Measurements from ENCODE around the gene RPL19.

Gene RPL19

DNA sequence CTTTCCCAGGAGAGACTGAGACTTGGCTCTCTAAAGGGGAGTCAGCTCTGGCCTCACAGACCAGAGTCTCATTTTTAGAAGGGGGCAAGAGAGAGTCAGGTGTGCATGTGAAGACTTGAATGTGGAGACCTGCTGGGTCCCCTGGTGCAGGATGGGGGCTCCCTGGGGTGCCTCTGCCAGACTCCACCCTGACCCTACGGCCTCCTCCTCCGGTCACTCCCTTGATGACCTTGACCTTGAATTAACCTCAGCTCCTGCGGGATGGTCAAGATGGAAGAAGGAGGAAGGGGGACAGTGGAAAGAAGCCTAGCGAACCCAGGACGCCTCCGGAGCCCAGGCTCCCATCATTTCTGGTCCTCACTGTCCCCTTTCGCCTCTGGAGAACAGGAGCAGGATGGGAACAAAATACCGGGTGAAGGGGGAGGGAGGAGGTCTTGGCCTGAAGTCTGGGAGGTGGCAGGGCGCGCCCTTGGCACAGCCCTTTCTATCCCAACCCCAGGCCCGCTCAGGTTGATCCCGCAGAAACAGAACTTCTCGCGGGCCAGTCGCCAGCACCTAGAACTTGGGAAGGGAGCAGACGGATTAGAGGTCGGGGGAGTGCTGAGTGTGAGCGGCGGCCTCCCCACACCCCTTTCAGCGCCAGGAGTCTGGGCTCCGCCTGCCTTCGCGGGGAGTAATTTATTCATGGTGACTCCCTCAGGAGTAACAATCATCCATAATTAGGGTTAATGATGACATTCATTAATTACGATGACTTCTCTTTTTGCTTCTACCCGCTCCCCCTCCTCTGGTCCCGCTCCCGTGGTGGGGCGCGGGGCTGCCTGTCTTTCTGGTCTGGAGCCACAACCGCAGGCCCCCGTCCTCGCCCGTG, 24.1 kb downstream of the RPL19 start:
- no peak for DNase-seq (ENCODE audit: low read depth, low spot score)

DNA sequence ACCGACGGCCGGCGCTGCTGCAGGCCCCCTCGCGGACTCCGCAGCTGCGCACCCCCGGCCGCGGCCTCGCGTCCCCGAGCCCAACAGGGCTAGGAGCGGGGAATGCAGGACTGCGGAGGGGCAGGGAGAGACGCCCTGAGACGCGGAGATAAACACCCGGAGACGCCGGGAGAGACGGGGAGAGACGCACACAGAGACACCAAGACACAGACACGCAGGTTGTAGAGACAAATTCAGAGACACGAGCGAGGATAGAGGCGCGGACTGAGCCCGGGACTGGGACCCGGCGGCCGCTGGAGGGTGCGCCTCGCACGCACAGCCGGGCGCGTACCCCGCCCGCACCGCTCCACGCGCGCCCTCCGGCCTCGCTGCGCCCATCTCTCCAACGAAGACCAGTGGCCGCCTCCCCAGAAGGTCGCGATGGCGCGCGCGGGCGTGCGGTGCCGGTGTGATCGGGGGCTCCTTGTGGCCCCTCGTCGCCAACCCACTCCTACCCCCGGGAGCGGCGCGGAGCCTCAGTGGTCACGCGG, 24.8 kb downstream of the RPL19 start:
- DNase-seq (ENCODE audit: low read depth, low spot score) = no peak

DNA sequence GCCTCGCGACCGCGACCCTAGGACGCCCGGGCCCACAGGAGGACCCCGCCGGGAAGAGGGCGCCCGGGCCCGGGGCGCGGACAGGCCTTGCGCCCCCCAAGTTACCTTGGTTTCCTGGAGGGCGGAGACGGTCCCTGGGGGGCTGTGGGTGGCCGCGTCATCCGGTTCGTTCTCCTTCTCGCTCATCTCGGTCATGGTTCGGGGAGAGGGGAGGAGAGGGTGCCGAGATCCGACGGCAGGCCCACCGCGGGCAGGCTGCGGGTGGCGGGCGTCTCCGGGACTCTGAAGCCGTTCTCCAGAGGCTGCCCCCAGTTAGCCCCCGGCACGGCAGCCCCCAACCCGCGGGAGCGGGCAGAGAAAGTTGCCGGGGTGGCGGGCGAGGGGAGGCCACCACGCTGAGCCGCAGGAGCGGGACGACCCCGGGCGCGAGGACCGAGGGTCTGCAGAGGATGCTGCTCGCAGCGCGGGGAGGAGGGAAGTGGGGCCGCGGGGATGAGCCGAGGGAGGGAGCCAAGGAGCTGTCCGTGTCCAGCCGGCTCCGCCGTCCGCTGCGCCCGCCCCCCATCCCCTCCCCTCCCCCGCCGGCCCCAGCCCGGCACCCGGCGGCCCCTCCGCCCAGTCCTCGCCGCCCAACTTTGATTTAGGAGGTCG, 25.4 kb downstream of the RPL19 start, which contains the start of gene STAC2:
STAC2 (minus strand) TSS at position 638 of the 651 bp plus-strand sequence; CDS start at position 195, 443 bp downstream.
- DNase-seq (ENCODE audit: low read depth, low spot score) = no peak

DNA sequence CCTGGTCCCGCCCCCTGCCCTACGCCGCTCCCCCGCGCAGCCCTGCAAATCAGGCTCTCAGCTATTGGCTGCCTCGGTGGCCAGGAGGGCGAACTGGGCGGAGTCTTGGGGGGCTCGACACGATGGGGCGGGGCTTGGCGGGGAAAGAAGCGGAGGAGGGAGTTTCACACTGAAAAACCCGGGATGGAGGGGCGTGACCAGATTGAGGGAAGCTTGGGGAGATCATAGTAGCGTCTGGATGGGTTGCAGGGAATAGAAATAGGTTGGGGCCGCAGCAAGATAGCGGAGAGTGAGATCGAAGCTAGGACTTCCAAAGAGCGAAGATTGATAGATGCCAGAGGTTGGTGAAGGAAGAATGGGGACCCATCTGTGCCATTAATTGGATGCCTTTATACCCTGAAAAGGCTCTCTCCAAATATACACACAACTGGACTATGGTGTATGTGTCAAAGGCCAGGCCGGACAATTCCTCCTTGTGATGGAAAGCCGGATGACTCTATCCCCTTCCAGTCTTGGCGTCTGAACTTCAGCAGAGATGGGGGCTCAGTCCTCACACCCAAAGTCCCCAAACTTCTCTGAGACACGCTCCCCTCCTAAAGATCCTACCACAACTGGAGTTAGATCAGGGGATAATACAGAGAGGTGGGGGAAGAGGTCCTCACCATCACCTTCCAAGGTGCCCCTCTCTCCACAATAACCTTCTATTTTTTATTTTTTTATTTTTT, 26.0 kb downstream of the RPL19 start:
- peak; percentile 46 for DNase-seq (ENCODE audit: low read depth, low spot score)

DNA sequence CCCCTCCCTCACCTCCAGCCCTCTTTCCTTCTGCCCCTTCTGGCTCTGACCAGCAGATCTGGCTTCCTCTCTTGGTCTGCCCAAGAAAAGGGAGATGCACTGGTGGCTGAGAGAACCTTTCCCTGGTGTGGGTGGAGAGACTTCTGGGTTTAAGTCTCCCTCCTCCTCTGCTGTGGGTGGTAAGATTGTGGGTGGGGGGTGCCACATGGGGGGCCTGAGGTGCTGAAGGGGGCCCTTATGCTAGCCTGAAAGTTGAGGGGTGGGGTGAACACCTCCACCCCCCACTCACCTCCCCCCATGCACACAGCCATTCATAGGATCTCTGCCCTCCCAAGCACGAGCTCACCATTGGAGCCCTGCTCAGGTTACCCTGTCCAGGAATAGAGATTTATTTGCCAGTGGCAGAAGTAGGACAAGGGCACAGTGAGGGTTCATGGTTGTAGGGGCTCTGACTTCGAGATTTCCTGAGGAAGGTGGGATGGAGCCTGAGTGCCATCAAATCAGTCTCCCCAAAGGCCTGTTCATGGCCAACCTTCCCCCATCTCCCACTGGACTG, 27.4 kb downstream of the RPL19 start:
- DNase-seq (ENCODE audit: low read depth, low spot score) = no peak

DNA sequence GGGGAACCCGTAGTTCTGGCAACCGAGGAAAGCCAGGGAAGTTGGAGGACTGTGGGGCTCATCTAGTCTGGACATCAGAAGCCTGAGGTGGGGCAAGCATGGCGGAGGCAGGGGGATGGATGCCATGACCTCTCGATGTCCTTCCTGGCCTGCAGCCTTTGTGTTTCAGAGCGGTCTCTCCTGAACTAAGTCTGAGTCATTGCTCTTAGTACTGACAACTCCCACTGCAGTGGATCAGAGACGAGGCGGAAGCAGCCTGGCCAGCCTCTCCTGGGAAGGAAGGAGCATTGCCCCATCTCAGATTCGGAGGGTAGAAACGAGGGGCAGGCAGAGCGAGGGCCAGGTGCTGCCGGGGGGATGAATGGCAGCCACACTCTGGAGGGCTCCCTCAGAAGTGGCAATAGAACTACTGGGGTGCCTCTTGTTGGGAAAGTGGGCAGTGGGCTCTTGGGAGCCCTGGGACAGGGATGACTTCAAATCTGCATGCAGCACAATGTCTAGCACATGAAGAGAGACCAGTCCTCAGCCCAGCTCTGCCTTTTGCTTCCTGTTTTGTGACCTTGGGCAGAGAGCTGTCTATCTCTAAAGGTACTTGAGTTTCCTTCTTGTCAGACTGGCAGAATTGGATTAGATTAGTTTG, 29.3 kb downstream of the RPL19 start:
- no peak for DNase-seq (ENCODE audit: low read depth, low spot score)

DNA sequence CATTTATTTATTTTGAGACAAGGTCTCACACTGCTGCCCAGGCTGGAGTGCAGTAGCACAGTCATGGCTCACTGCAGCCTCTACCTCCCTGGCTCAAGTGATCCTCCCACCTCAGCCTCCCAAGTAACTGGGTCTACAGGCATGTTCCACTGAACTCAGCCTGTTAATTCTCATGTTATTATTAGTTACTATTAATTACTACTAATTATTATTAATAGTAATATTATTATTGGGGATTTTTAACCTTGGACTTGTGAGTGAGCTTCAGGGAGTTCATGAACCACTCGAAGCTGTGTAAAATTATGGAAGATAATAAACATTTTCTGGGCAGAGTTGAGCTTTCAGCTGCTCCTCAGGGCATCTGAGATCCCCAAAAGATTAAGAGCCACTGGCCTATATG, 30.3 kb downstream of the RPL19 start:
- no peak for DNase-seq (ENCODE audit: low read depth, low spot score)

DNA sequence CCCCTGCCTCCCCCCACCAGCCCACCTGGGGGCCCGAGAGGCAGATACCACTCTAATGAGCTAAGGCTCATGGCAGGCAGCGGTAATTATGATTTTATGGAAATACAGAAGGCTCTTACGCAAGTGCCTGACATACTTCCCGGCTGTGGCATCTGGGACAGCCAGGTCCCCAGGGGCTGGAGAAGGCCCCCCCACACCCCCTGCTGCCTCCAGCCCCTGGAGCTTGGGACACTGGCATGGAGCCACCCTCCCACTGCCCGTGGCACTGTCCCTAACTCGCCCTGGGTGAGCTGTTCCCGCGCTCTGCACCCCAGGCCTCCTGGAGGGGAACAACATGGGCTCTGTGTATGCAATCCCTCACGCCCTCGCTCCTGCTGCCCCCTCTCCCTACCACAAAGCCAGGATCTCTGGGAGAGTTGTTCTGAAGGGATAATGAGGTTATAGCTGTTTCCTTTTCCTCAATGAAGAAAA, 31.0 kb downstream of the RPL19 start:
- DNase-seq (ENCODE audit: low read depth, low spot score) = no peak

DNA sequence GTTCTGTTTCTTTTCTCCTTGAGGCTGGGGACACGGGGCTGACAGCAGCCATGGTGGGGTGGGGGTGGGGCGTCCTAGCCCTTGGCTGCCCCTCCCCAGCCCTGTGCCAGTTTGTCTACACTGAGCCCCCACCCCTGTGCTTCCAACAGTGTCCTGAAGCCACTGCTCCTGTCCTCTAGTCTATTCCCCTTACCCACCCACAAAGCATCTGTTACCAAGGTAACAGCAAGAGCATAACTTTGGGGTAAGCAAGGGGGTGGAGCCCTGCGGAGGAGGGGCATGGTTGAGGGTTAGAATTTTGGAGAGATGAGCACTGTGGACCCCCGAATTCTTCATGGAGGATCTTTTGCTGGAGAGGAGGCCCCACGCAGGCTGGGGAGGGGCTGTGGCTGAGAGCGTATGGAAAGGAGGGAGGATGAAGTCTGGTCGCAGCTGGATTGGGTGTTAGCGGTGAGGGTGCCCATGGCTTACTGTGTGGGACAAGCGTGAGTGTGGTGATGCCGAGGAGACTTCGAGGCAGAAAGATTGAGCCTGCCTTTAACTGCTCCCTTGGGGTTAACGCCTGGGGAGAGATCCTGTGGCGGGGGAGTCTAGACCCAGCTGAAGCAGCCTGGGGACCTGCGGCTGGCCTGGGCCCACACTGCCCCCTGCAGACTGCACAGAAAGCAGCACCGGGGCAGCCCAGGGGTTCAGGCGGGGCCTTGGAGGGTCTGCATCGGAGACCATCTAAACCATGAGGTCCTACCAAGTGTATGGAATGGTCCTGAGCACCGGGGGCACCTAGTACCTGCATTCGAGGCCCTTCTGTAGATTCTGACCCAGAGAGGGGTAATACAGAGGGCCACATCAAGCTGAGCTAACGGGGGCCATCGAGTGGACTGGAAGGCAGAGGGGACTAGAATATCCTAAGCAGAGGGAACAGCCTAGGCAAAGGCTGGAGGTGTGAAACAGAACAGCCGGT, 31.8 kb downstream of the RPL19 start:
- no peak for DNase-seq (ENCODE audit: low read depth, low spot score)

DNA sequence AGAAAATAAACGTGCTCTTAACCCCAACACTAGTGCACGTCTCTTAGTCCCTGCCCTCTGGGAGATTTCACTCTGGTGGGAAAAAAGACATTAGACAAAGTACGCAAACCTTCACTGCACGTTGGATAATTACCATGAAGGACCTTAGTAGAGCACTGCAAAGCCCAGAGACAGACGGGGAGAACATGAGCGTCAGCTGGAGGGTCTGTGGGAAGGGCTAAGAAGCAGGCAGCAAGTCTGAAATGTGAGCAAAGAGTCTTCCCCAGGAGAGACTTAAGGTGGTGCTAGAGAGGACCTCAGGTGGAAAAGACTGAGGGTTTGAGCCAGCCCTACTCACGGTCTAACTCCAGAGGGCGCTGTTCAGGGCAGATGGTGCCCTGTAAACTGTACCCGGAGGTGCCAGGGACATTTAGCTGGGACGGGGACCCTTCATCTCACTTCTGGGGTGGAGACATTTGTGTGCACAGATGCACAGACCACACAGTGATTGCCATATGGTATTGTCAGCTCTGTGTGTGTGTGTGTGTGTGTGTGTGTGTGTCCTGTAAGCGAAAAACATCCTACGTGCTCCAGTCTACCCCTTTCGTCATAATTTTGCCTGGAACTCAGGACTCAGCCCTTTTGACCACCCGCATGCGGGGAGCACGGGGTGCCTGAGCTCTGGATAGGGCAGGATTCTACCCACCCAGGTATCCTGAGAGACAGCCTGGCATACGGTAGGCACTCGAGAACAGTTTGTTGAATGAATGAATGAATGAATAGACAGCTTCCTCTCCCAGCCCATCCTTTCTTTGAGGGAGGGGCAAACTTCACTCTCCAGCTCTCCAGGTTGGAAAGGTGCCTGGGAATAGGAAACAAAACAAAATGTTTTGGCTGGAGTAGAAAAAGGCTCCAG, 35.7 kb downstream of the RPL19 start:
- DNase-seq (ENCODE audit: low read depth, low spot score) = no peak

DNA sequence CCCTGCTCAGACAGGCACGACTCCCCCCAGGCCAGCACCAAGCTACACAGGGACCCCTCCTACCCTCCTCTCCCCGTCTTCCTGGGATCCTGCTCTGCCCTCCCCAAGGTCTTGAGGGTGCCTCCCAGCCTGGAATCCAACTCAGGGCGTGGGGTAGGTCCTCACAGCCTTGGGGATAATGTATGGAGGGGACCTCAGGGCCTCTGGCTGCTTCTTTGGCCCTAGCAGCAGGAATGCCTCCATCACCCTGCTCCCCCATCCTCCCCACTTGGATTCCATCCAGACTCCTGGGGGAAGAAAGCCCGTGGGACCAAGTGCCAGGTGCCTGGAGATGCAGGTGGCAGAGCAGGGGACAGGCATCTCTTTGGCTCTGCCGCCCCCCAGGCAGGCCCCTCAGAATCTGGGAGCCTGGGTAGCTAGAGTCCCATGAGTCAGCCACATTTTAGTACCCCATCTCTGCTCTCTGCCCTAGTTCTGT, 36.4 kb downstream of the RPL19 start:
- no peak for DNase-seq (ENCODE audit: low read depth, low spot score)

DNA sequence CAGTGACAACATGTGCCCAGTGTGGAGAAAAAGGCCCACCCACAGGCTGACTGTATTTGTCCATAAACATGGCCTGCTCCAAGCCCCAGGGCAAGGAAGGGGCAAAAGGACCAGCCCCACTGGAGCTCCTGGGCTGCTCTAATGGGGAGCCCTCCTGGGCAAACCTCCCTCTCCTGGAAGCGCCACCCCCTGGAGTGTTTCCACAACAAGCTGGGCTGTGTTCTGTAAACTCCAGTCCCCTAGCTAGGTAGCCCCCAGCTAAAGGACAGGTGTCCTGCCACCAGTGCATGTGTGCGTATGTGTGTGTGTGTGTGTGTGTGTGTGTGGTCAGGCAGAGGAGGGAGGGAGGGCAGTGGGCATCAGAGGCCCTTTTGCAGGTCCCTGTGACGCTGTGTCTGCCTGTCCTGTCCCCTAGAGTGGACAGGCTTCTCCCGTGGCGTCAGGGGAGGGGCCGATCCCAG, 36.9 kb downstream of the RPL19 start:
- DNase-seq (ENCODE audit: low read depth, low spot score) = no peak

DNA sequence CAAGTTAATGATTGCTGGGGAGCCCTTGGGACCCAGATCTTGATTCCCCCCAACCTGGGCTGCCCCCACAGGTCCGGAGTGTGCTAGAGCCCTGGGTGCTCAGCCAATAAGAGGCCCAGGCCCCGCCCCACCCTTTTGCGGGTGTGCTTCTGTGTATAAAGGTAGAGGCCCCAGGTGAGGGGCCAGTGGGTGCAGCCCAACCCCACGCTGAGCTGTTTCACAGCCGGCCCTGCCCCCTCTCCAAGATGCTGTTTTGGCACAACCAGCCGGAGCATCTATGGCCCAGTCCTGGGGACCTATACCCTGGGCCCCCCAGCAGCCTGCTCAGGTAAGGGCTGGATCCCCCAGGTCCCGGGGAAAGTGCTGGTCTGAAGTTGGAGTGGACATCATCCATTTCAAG, 37.5 kb downstream of the RPL19 start:
- no peak for DNase-seq (ENCODE audit: low read depth, low spot score)

DNA sequence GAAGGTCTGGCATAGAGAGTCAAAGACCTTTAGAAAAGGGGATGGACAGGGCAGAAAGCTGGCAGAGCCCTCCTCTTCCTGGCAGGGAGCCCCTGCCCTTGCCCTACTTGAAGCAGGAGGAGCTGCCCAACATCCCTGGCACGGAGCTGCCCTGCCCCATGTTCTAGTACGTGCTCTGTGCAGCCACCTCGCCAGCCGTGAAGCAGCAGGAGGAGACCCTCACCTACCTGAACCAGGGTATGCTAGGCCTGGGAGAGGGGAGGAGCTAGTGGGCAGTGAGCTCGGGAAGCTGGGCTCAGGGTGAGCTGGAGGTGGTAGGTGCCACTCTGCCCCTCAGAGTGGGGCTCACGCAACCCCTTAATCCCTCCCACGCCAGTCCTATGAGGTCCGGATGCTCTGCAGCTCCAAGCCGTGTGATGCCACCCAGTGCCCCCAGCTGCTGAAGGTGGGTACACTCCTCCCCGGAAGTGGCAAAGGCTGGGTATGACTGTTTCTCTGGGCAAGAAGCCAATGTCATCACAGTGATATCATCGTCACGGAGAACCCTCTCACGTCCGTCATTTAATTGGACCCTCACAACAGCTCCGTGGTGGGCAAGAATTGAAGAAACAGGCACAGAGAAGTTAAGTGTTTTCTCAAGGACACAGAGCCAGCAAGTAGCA, 38.4 kb downstream of the RPL19 start:
- peak; percentile 38 for DNase-seq (ENCODE audit: low read depth, low spot score)

DNA sequence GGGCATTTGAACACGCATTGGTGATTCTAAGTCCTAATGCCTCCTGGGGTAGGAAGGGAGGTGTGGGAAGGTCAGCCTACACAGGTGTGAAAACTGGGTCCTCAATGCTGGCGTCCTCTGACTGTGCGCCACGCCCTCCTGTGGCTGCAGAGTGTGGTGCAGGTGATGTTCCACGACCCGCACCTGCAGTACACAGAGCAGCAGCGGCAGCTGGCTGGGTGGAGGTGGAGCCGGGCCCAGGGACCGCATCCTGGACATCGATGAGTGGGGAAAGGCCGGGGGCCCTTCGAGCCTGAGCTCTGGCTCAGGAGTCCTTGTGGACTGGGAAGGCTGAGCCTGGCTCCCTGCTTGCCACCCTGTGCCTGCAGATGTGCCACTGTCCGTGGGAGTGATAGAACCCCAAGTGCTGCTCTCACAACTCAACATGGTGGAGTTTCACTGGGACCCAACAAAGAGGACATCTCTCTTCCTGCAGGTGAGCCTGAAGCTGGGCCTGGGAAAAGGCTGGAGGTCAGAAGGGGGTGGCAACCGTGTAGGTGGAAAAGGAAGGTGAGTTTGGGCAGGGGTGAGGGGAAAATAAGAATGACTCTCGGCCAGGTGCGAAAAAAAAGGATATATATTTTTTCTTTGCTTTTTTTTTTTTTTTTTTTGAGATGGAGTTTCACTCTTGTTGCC, 39.7 kb downstream of the RPL19 start:
- DNase-seq (ENCODE audit: low read depth, low spot score) = peak; percentile 25

DNA sequence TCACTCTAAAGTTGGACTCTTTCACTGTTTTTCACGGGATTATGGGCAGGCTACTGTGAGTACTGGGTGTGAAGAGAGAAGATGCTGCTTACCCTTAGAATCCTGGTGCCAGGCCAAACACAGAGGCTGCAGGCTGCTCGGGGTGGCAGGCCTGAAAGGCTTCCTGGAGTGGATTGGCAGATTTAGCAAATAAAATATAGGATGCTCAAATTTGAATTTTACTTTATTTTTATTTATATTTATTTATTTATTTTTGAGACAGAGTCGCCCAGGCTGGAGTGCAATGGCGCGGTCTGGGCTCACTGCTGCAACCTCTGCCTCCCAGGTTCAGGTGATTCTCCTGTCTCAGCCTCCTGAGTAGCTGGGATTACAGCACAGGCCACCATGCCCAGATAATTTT, 40.5 kb downstream of the RPL19 start:
- no peak for DNase-seq (ENCODE audit: low read depth, low spot score)

DNA sequence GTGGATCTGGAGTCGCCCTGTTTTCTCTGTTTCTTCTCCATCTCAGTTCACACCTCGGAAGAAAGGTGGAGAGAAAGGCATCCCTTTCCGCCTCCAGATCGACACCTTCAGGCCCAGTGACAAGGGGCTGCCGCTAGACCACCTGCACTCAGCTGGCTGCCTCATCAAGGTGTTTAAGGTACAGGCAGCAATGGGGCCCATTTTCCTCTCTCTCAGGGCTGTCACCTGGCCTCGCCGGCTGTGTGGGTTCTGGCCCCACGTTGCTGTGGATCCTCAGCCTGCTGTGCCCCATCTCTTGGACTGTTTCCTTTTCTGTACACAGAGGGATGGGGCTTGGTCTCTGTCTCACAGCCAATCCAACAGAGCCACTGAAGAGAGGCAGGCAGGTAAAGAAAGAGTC, 43.1 kb downstream of the RPL19 start:
- DNase-seq (ENCODE audit: low read depth, low spot score) = no peak

Measured in activated naive CD8-positive, alpha-beta T cell treated with anti-CD3 and anti-CD28 coated beads, Interleukin-2, amount 50 U/mL, for 16 hours (primary cell).